Bronchial epithelial cell (primary cell): ENCODE results near the gene DLG1. TPM values are rescaled to one million over a fixed set of nuclear protein-coding genes. Genes with fewer than 3 reads are reported as not detected.

Experiments used
- DNase-seq: peaks from one replicate; pipeline ENCODE4 v3.0.0-alpha.2; 2010; ENCODE audit warnings: low read depth
- FAIRE-seq: peaks from 2 replicates; lab custom pipeline; 2011; peaks lifted over from hg19 to GRCh38; lab: Jason Lieb, UNC
- H3K27me3 ChIP-seq: 2 replicates; pipeline ENCODE4 v1.5.1; 2011; ENCODE audit warnings: low read length; ENCODE audit not compliant: control insufficient read depth, insufficient read depth
- H3K36me3 ChIP-seq: 2 replicates; pipeline ENCODE4 v1.5.1; 2011; ENCODE audit warnings: low read length; ENCODE audit not compliant: control insufficient read depth, insufficient read depth
- H3K4me3 ChIP-seq: 2 replicates; pipeline ENCODE4 v1.5.1; 2011; ENCODE audit warnings: mild to moderate bottlenecking, low read depth, low read length, control low read depth
- total RNA-seq: library from RNA; depleted of rRNA; stranded (reverse); fragments of >200 nt; gene quantifications from 2 replicates; pipeline ENCODE4 v1.2.1, GENCODE V29; 2014
- TF ChIP-seq, protein P1 (sequence below): IDR thresholded peaks from 2 replicates; pipeline ENCODE4 v1.5.1; 2011; ENCODE audit warnings: mild to moderate bottlenecking, moderate library complexity, low read length, control low read depth, inconsistent platforms; ENCODE audit not compliant: insufficient read depth, severe bottlenecking

DLG1 gene
- total RNA-seq, 1 donor from 2014 or later, result 66.6 TPM

GRCh38 chr3:197174927-197175326 is 123.5 kb downstream of the DLG1 start:
- H3K4me3 ChIP-seq, result no peak overlapping the region
- no peaks in the 10 kb centered on the region for H3K36me3 ChIP-seq
- TF ChIP-seq, protein P1, sequence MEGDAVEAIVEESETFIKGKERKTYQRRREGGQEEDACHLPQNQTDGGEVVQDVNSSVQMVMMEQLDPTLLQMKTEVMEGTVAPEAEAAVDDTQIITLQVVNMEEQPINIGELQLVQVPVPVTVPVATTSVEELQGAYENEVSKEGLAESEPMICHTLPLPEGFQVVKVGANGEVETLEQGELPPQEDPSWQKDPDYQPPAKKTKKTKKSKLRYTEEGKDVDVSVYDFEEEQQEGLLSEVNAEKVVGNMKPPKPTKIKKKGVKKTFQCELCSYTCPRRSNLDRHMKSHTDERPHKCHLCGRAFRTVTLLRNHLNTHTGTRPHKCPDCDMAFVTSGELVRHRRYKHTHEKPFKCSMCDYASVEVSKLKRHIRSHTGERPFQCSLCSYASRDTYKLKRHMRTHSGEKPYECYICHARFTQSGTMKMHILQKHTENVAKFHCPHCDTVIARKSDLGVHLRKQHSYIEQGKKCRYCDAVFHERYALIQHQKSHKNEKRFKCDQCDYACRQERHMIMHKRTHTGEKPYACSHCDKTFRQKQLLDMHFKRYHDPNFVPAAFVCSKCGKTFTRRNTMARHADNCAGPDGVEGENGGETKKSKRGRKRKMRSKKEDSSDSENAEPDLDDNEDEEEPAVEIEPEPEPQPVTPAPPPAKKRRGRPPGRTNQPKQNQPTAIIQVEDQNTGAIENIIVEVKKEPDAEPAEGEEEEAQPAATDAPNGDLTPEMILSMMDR, result no peak
- FAIRE-seq, result no peak
- DNase-seq, result no peak
- no peaks in the 10 kb centered on the region for H3K27me3 ChIP-seq

- Histone ChIP-seq H3K36me3 (no peaks in the 10 kb centered on the region), H3K4me3 (no peak overlapping the region), H3K27me3 (no peaks in the 10 kb centered on the region)
- DNase-seq, result no peak
- no peak for FAIRE-seq
- TF ChIP-seq, protein P1, result no peak
Observed at GRCh38 chr3:197173620-197174019, 124.8 kb downstream of the DLG1 start.

DNA sequence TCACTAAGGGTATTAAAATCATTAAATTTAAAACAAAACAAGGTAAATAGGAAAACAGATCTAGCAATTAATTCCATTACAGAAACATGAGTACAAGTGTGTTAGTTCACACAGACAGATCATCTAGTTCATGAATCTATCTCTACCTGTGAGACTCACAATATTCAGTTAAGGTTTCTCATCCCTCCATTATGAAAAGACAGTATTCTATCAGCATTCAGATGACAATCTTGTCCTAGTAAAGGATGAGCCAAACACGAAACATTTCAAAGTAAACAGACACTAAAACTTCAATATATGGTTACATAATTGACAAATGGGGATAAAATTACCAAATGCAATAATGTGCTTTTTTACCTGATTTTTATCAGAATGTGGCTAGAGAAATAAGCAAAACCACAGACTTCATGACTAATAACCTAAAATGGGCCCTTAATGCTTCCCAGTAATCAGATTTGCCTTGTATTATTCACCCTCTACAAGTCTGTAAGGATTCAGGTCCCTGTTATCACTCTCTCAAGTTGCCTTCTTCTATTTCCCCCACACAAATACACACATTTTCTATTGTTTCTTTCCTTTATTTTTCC is 126.8 kb downstream of the DLG1 start:
- Histone ChIP-seq H3K36me3 (no peaks in the 10 kb centered on the region), H3K27me3 (no peaks in the 10 kb centered on the region), H3K4me3 (no peak overlapping the region)
- FAIRE-seq (no peak), DNase-seq (no peak)
- TF ChIP-seq, protein P1, result no peak

GRCh38 chr3:197169028-197169427 is 129.4 kb downstream of the DLG1 start:
- Histone ChIP-seq H3K4me3 (no peak overlapping the region), H3K27me3 (no peaks in the 10 kb centered on the region), H3K36me3 (no peaks in the 10 kb centered on the region)
- no peak for DNase-seq
- TF ChIP-seq, protein P1, result no peak
- no peak for FAIRE-seq

GRCh38 chr3:197168606-197169005 is 129.8 kb downstream of the DLG1 start:
- DNase-seq (no peak), FAIRE-seq (no peak)
- Histone ChIP-seq H3K27me3 (no peaks in the 10 kb centered on the region), H3K4me3 (no peak overlapping the region), H3K36me3 (no peaks in the 10 kb centered on the region)
- TF ChIP-seq, protein P1, result no peak

DNA sequence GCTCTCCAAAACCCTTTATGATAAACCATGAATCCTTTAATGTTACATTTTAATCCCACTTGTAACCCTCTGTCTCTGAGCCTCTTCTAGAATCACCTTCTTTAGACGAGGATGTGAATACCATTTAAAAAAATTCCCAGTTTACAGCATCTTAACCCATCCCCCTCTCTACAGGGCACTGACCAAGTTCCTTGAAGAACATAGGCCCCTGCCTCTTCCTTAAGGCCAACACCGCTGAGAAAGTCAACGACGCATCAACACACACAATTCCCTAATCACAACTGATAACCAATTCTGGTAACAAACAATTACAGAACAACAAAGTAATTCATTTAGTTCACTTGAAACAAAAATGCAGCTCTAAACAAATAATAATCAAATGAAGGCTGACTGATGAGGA is 130.3 kb downstream of the DLG1 start:
- DNase-seq (no peak), FAIRE-seq (no peak)
- H3K4me3 ChIP-seq, result no peak overlapping the region
- no peaks in the 10 kb centered on the region for H3K27me3 ChIP-seq
- H3K36me3 ChIP-seq, result no peaks in the 10 kb centered on the region
- TF ChIP-seq, protein P1, result no peak
